Measurements from ENCODE around the gene RHOU.

GRCh38 chr1:228786361-228787129 lies 51.3 kb downstream of the RHOU start:
- TF ChIP-seq CTCF (IDR thresholded peaks at IDR 0.05) (no peak), POLR2A (IDR thresholded peaks at IDR 0.05) (no peak)
